H1 (cell line): Measurements from ENCODE around the gene GALNT6. TPM values are rescaled to one million over a fixed set of nuclear protein-coding genes. Genes with fewer than 3 reads are reported as not detected.

Experiments
- CTCF ChIA-PET: fragments of 300-600 bp; sonication (Branson Sonifier 250); formaldehyde crosslinking; loops from one replicate; lab custom pipeline; 2021; ENCODE audit not compliant: partially characterized antibody; lab: Charles Lee
- POLR2A ChIA-PET: fragments of 300-600 bp; sonication (Branson Sonifier 250); formaldehyde crosslinking; loops from one replicate; lab custom pipeline; 2021; ENCODE audit warnings: inconsistent platforms; ENCODE audit not compliant: partially characterized antibody; lab: Charles Lee
- DNase-seq, 2 experiments: peaks; one replicate each; pipeline versions ENCODE4 v3.0.0 to v3.0.0-alpha.2; 2010 to 2022; ENCODE audit warnings: low spot score in 2 of 2, low read depth in 1 of 2, mixed read lengths in 1 of 2
- FAIRE-seq: peaks from 2 replicates; lab custom pipeline; 2011; peaks lifted over from hg19 to GRCh38; lab: Jason Lieb, UNC
- H2AFZ ChIP-seq: 2 replicates; pipeline ENCODE4 v1.8.1; 2012; ENCODE audit warnings: low read length, inconsistent platforms
- H2AK5ac ChIP-seq: 2 replicates; pipeline ENCODE4 v1.6.1; 2013; ENCODE audit warnings: low read depth, low read length
- H2BK120ac ChIP-seq: replicated peaks from 2 replicates; pipeline ENCODE3; 2013; ENCODE audit warnings: low read depth, low read length, inconsistent platforms
- H2BK12ac ChIP-seq: 2 replicates; pipeline ENCODE4 v1.6.1; 2013; ENCODE audit warnings: low read depth, low read length
- H2BK15ac ChIP-seq: 2 replicates; pipeline ENCODE4 v1.6.1; 2013; ENCODE audit warnings: low read length
- H2BK20ac ChIP-seq: 2 replicates; pipeline ENCODE4 v1.6.1; 2013; ENCODE audit warnings: low read length
- H2BK5ac ChIP-seq: 2 replicates; pipeline ENCODE4 v1.6.1; 2013; ENCODE audit warnings: low read depth, low read length
- H3K14ac ChIP-seq: 2 replicates; pipeline ENCODE4 v1.6.1; 2013; ENCODE audit warnings: inconsistent platforms; ENCODE audit not compliant: insufficient read length
- H3K18ac ChIP-seq: 2 replicates; pipeline ENCODE4 v1.6.1; 2013; ENCODE audit warnings: low read length; ENCODE audit errors: extremely low read depth
- H3K23ac ChIP-seq: 2 replicates; pipeline ENCODE4 v1.6.1; 2013; ENCODE audit warnings: inconsistent platforms; ENCODE audit not compliant: insufficient read length
- H3K23me2 ChIP-seq: 2 replicates; pipeline ENCODE4 v1.6.1; 2013; ENCODE audit warnings: low read depth, low read length
- H3K27ac ChIP-seq: 2 replicates; pipeline ENCODE4 v1.6.1; 2011; ENCODE audit warnings: low read depth, low read length, inconsistent platforms
- H3K27me3 ChIP-seq, 4 experiments: replicated peaks in 1 of 4; 1 replicate in 1 of 4; 2 replicates in 3 of 4; pipeline versions ENCODE4 v1.6.1 to v1.8.1; 2011 to 2013; ENCODE audit warnings: low read length in 3 of 4, mild to moderate bottlenecking in 3 of 4, inconsistent platforms in 2 of 4, mixed read lengths in 2 of 4, moderate library complexity in 1 of 4; ENCODE audit not compliant: control insufficient read depth in 3 of 4, insufficient read depth in 3 of 4; ENCODE audit errors: extremely low read depth in 1 of 4
- H3K36me3 ChIP-seq, 4 experiments: 2 replicates each; pipeline versions ENCODE4 v1.6.1 to v1.8.1; 2011 to 2013; ENCODE audit warnings: mild to moderate bottlenecking in 4 of 4, low read length in 3 of 4, moderate library complexity in 2 of 4, control low read depth in 1 of 4, inconsistent platforms in 1 of 4; ENCODE audit not compliant: insufficient read depth in 4 of 4, control insufficient read depth in 2 of 4
- H3K4ac ChIP-seq: replicated peaks from 2 replicates; pipeline ENCODE3; 2013; ENCODE audit warnings: low read length, low read depth, mixed read lengths, inconsistent platforms; ENCODE audit not compliant: insufficient read length
- H3K4me1 ChIP-seq, 4 experiments: replicated peaks in 1 of 4; 1 replicate in 1 of 4; 2 replicates in 3 of 4; pipeline versions ENCODE4 v1.6.1 to v1.8.1; 2011 to 2013; ENCODE audit warnings: low read length in 3 of 4, inconsistent platforms in 2 of 4, mixed read lengths in 1 of 4; ENCODE audit not compliant: insufficient read depth in 4 of 4, control insufficient read depth in 3 of 4
- H3K4me2 ChIP-seq, 2 experiments: 2 replicates each; pipeline versions ENCODE4 v1.6.1 to v1.8.1; 2011 to 2013; ENCODE audit warnings: low read depth in 2 of 2, low read length in 2 of 2, control low read depth in 1 of 2, inconsistent platforms in 1 of 2, mild to moderate bottlenecking in 1 of 2; ENCODE audit not compliant: insufficient read depth in 1 of 2
- H3K4me3 ChIP-seq, 4 experiments: fragments of 200-600, 300-600 bp in 1 of 4; sonication (generic), shearing (Covaris generic), sonication (Bioruptor Twin) in 1 of 4; 2 replicates each; pipeline versions ENCODE4 v1.5.1 to v1.8.1; 2011 to 2016; ENCODE audit warnings: low read length in 4 of 4, low read depth in 3 of 4, control low read depth in 2 of 4, inconsistent platforms in 2 of 4, mild to moderate bottlenecking in 2 of 4, mixed read lengths in 1 of 4, moderate library complexity in 1 of 4; ENCODE audit not compliant: insufficient read depth in 2 of 4; ENCODE audit errors: extremely low read depth in 1 of 4
- H3K56ac ChIP-seq: replicated peaks from 2 replicates; pipeline ENCODE3; 2013; ENCODE audit warnings: low read depth, mild to moderate bottlenecking, mixed read lengths, low read length, inconsistent platforms; ENCODE audit not compliant: insufficient read length
- H3K79me1 ChIP-seq: 2 replicates; pipeline ENCODE4 v1.6.1; 2013; ENCODE audit warnings: low read depth, low read length, control low read depth
- H3K79me2 ChIP-seq, 2 experiments: 2 replicates each; pipeline versions ENCODE4 v1.6.1 to v1.8.1; 2012 to 2013; ENCODE audit warnings: low read length in 2 of 2, mild to moderate bottlenecking in 2 of 2, inconsistent platforms in 1 of 2; ENCODE audit not compliant: insufficient read depth in 2 of 2, control insufficient read depth in 1 of 2
- H3K9ac ChIP-seq, 4 experiments: replicated peaks in 1 of 4; 1 replicate in 1 of 4; 2 replicates in 3 of 4; pipeline versions ENCODE4 v1.6.1 to v1.8.1; 2011 to 2013; ENCODE audit warnings: low read depth in 3 of 4, low read length in 3 of 4, control low read depth in 2 of 4, mild to moderate bottlenecking in 2 of 4, moderate library complexity in 2 of 4, inconsistent platforms in 1 of 4; ENCODE audit errors: extremely low read depth in 1 of 4
- H3K9me3 ChIP-seq, 2 experiments: 2 replicates each; pipeline versions ENCODE4 v1.6.1 to v1.8.1; 2012 to 2013; ENCODE audit warnings: mild to moderate bottlenecking in 2 of 2, moderate library complexity in 2 of 2, control low read depth in 1 of 2, inconsistent platforms in 1 of 2, low read depth in 1 of 2, low read length in 1 of 2, mixed read lengths in 1 of 2; ENCODE audit not compliant: insufficient read depth in 2 of 2
- H4K20me1 ChIP-seq, 2 experiments: replicated peaks in 1 of 2; 2 replicates each; pipeline versions ENCODE3 to v1.8.1; 2011 to 2013; ENCODE audit warnings: inconsistent platforms in 2 of 2, low read length in 2 of 2, mild to moderate bottlenecking in 1 of 2; ENCODE audit not compliant: insufficient read depth in 2 of 2, control insufficient read depth in 1 of 2
- H4K5ac ChIP-seq: 2 replicates; pipeline ENCODE4 v1.6.1; 2013; ENCODE audit warnings: low read length, low read depth, mixed read lengths, inconsistent platforms; ENCODE audit not compliant: insufficient read length
- H4K8ac ChIP-seq: 2 replicates; pipeline ENCODE4 v1.8.0; 2013; ENCODE audit warnings: mild to moderate bottlenecking, moderate library complexity, low read length, inconsistent platforms; ENCODE audit not compliant: insufficient read depth; ENCODE audit errors: extremely low read depth
- H4K91ac ChIP-seq: replicated peaks from 2 replicates; pipeline ENCODE3; 2013; ENCODE audit warnings: low read length, mixed read lengths, inconsistent platforms; ENCODE audit not compliant: insufficient read length
- WGBS, 2 experiments: shearing (Covaris generic) in 1 of 2; methylation state at CpG; one replicate each; pipeline versions ENCODE4 v1.1.6 to v1.1.7; 2013 to 2015; ENCODE audit warnings: low lambda C conversion rate in 2 of 2, mixed read lengths in 2 of 2, inconsistent platforms in 1 of 2, low coverage in 1 of 2, missing lambda C conversion rate in 1 of 2; ENCODE audit not compliant: insufficient replicate concordance in 2 of 2, insufficient coverage in 1 of 2, insufficient read length in 1 of 2; ENCODE audit errors: extremely low coverage in 1 of 2, missing lambda C conversion rate in 1 of 2; 5-methylcytosine and 5-hydroxymethylcytosine counted together
- polyA plus RNA-seq, 7 experiments: library from polyadenylated mRNA; depleted of rRNA in 3 of 7; stranded (reverse) in 5 of 7; unstranded in 2 of 7; fragments of >200 nt in 5 of 7; fragments of 200-250 nt in 2 of 7; gene quantifications; 1 replicate in 5 of 7; 2 replicates in 1 of 7; 4 replicates in 1 of 7; pipeline versions ENCODE4 v1.2.1 to v1.2.3, GENCODE V29; 2011 to 2013; ENCODE audit warnings: missing spikeins in 2 of 7, mixed read lengths in 2 of 7
- total RNA-seq: library from RNA; stranded (reverse); fragmentation: NEBNext Ultra II Directional; extraction: Animal tissue kit (Norgen Biotek cat#: 25700); gene quantifications from 2 replicates; pipeline ENCODE4 v1.2.1, GENCODE V29; 2021
- TF ChIP-seq, protein P1 (sequence below): IDR thresholded peaks from 2 replicates; pipeline ENCODE4 v1.6.1; 2012; ENCODE audit warnings: low read length, inconsistent platforms

Gene GALNT6
- total and polyA plus RNA-seq, 2 of the 8 experiments (the other 6 are each of a cell fraction or from before 2014, with no cell fraction given) = 5.8 to 10.7 TPM

DNA sequence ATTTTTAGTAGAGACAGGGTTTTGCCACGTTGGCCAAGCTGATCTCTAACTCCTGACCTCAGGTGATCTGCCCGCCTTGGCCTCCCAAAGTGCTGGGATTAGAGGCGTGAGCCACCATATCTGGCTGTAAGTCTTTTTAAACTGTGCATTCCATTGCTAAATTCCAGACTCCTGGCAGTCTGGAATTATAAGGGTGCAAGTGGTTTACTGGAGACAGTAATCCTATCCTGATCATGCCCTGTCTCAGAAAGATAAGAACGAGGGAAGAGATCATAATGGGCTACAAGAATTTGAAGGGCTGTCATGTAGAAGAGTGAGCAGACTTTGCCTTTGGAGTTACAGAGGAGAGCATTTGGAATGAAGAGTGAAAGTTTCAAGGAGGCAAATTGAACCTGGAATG lies 26.6 kb upstream of the GALNT6 start:
- no peak overlapping the region for H3K4me3 ChIP-seq
- no peak overlapping the region for H2BK12ac ChIP-seq
- H3K79me1 ChIP-seq = no peaks in the 10 kb centered on the region
- H2AK5ac ChIP-seq = no peak overlapping the region
- H3K14ac ChIP-seq = no peak overlapping the region
- no peaks in the 10 kb centered on the region for H3K79me2 ChIP-seq
- H2BK20ac ChIP-seq = no peak overlapping the region
- H3K36me3 ChIP-seq = no peaks in the 10 kb centered on the region
- no peak overlapping the region for H2BK5ac ChIP-seq
- peaks cover 0 to 8% (median 5%) of the 10 kb centered on the region in 4 experiments; a peak in 4 of 7 replicates for H3K4me1 ChIP-seq
- H3K27me3 ChIP-seq = no peaks in the 10 kb centered on the region
- H3K56ac ChIP-seq = no peak overlapping the region
- no peak overlapping the region for H2BK15ac ChIP-seq
- H3K4me2 ChIP-seq = no peak overlapping the region
- H4K20me1 ChIP-seq = peaks cover 0 to 1% of the 10 kb centered on the region in 2 experiments
- ChIA-PET CTCF (interaction anchor here (0.7 to 13.5 kb wide), 5 partner anchors 10 to 293 kb away, joined by 3 to 137 read pairs (median 7); no protein-coding TSS in a partner anchor), POLR2A (interaction anchor here (1.4 kb wide), 1 partner anchor 26 kb away, joined by 3 read pairs; the partner anchor contains the start of gene GALNT6)
- H3K9ac ChIP-seq = no peak overlapping the region
- FAIRE-seq (no peak), DNase-seq (no peak)
- H3K18ac ChIP-seq = no peak overlapping the region
- WGBS, 2 experiments = 90% methylated on average over 4 of the region's 4 CpGs; no CpG with 5 or more reads in 1 of the 2 experiments
- H3K4ac ChIP-seq = no peak overlapping the region
- H4K91ac ChIP-seq = no peak overlapping the region
- no peak overlapping the region for H2BK120ac ChIP-seq
- H2AFZ ChIP-seq = no peak overlapping the region
- TF ChIP-seq, protein P1, sequence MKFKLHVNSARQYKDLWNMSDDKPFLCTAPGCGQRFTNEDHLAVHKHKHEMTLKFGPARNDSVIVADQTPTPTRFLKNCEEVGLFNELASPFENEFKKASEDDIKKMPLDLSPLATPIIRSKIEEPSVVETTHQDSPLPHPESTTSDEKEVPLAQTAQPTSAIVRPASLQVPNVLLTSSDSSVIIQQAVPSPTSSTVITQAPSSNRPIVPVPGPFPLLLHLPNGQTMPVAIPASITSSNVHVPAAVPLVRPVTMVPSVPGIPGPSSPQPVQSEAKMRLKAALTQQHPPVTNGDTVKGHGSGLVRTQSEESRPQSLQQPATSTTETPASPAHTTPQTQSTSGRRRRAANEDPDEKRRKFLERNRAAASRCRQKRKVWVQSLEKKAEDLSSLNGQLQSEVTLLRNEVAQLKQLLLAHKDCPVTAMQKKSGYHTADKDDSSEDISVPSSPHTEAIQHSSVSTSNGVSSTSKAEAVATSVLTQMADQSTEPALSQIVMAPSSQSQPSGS = no peak
- no peaks in the 10 kb centered on the region for H3K23me2 ChIP-seq
- H4K8ac ChIP-seq = no peak overlapping the region
- H4K5ac ChIP-seq = no peak overlapping the region
- no peak overlapping the region for H3K23ac ChIP-seq
- no peak overlapping the region for H3K27ac ChIP-seq
- no peaks in the 10 kb centered on the region for H3K9me3 ChIP-seq
